A549 treated with AZD9567 at 1 μM for 4 hours (cell line): Measurements from ENCODE around the gene GDNF. TPM values are rescaled to one million over a fixed set of nuclear protein-coding genes. Genes with fewer than 3 reads are reported as not detected.

ENCODE experiments used
- total RNA-seq: library from RNA; stranded (reverse); fragments of 200-300 nt; extraction: Qiagen RNA extraction; gene quantifications from 5 replicates; pipeline ENCODE4 v1.2.3, GENCODE V29; 2022; ENCODE audit not compliant: insufficient read depth

The GDNF gene, protein sequence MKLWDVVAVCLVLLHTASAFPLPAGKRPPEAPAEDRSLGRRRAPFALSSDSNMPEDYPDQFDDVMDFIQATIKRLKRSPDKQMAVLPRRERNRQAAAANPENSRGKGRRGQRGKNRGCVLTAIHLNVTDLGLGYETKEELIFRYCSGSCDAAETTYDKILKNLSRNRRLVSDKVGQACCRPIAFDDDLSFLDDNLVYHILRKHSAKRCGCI
- total RNA-seq: 0.02 to 0.05 TPM in 2 of 5 replicates, not detected in the others

DNA sequence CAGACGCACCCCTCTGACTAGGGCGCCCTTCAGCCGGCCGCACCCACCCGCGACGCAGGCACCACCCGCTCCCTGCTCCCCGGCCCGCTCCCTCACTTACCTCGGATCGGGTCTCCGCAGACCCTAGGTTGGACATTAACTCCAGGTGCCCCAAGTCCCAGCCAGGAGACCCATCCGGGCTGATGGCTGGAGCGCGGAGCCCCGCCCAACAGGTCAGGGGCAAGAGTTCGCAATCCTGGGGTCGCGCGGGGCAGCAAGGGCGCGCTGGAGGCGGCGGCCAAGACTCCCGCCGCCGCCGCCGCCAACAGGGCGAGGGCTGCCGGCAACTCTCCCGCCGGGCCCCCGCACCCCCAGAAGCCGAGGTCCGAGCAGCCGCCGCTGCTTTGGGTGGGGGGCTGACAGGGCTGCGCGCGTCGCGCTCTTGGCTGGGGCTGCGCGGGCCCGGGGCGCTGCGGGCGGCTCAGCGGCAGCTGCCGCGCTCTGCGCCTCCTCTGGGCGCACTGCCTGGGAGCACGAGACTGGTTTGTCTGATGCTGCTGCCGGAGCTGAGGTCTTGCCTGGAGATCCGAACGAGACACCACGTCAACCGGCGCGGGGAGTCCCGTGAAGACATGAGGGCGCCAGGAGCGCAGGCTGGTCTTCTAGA, at the start of gene GDNF:
GDNF (minus strand) TSS at position 635 of the 646 bp plus-strand sequence. CDS start 5,245 bp downstream, outside the sequence.

